LNCAP (cell line): ENCODE data around the gene FANCI.

Source experiments
- TF ChIP-seq, protein P1 (sequence below): fragments of 450-650 bp; IDR thresholded peaks from 2 replicates; pipeline ENCODE4 v1.5.1; 2017; ENCODE audit warnings: mild to moderate bottlenecking

Gene FANCI

GRCh38 chr15:89338036-89338435, 94.3 kb downstream of the FANCI start:
- TF ChIP-seq, protein P1, sequence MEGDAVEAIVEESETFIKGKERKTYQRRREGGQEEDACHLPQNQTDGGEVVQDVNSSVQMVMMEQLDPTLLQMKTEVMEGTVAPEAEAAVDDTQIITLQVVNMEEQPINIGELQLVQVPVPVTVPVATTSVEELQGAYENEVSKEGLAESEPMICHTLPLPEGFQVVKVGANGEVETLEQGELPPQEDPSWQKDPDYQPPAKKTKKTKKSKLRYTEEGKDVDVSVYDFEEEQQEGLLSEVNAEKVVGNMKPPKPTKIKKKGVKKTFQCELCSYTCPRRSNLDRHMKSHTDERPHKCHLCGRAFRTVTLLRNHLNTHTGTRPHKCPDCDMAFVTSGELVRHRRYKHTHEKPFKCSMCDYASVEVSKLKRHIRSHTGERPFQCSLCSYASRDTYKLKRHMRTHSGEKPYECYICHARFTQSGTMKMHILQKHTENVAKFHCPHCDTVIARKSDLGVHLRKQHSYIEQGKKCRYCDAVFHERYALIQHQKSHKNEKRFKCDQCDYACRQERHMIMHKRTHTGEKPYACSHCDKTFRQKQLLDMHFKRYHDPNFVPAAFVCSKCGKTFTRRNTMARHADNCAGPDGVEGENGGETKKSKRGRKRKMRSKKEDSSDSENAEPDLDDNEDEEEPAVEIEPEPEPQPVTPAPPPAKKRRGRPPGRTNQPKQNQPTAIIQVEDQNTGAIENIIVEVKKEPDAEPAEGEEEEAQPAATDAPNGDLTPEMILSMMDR, result no peak

- TF ChIP-seq, protein P1, result no peak
Observed at GRCh38 chr15:89340573-89340972, 96.8 kb downstream of the FANCI start.

GRCh38 chr15:89341316-89342005, 97.7 kb downstream of the FANCI start:
- TF ChIP-seq, protein P1, result no peak

GRCh38 chr15:89342840-89343239, 99.1 kb downstream of the FANCI start:
- TF ChIP-seq, protein P1, result no peak

DNA sequence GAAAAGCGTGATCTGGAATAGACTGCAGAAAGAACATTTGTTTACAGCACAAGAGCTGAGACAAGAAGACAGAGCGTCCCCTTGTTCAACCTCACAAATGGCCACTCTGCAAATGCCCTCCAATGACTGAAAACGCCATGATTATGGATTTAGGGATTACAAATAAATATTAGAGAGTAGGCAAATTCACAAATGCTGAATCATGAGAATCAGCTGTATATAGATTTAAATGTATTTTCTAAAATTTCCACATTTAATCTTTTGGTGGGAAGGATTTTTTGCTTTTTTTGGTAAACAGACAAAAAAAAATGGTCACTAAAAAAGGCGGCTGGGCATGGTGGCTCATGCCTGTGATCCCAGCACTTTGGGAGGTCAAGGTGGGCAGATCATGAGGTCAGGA, 101.5 kb downstream of the FANCI start:
- TF ChIP-seq, protein P1, result no peak

DNA sequence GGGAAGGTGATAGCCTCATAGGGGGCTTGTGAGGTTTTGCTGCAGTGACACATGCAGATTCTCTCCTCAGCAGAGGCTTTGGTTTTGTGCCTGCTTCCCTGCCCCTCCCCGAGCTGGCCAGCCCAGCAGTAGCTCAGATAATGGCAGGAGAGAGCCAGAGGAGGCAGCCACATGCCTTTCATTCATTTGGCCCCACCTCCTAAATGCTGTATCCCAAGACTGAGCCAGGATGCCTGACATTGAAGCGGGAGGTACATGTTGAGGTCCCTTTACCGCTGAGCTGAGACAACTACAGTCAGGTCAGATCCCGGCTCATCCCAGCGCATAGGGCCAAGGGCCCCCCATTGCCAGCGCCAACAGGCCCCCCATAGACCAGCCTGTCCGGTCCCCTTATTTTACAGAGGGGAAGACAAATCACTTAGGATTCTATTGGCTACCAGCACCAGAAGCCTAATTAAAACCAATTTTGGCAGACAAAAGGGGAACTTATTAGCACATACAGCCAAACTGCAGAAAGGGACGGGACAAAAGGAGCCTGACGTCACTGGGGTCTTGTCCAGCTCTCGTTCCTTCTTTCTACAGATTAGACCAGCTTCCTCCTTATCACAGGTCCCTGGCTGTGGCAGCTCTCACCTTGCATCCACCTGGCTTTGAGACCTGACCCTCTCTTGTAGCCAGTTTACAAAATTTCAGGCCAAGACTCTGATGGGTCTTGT, 102.9 kb downstream of the FANCI start:
- TF ChIP-seq, protein P1, result no peak

GRCh38 chr15:89349206-89349558, 105.4 kb downstream of the FANCI start:
- TF ChIP-seq, protein P1, result no peak
